Mucosa of stomach (tissue), 1 donor: Measurements from ENCODE around the gene EBP.
"Not testable (repeated sequence)": the region's sequence is repeated elsewhere in the genome, so short reads cannot be mapped to it uniquely, and the experiment has no call there.

Experiments
- H3K27me3 ChIP-seq: one replicate; pipeline ENCODE4 v1.7.0; 2013; ENCODE audit warnings: mild to moderate bottlenecking, low read length; ENCODE audit not compliant: control insufficient read depth, insufficient read depth
- H3K36me3 ChIP-seq: one replicate; pipeline ENCODE4 v1.7.0; 2013; ENCODE audit warnings: low read length; ENCODE audit not compliant: control insufficient read depth, insufficient read depth
- H3K4me1 ChIP-seq: one replicate; pipeline ENCODE4 v1.7.0; 2013; ENCODE audit warnings: mild to moderate bottlenecking, low read length; ENCODE audit not compliant: control insufficient read depth, insufficient read depth
- H3K4me3 ChIP-seq: one replicate; pipeline ENCODE4 v1.7.0; 2013; ENCODE audit warnings: low read length
- H3K9ac ChIP-seq: one replicate; pipeline ENCODE4 v1.7.0; 2013; ENCODE audit warnings: mild to moderate bottlenecking, low read length, moderate library complexity
- H3K9me3 ChIP-seq: one replicate; pipeline ENCODE4 v1.7.0; 2013; ENCODE audit warnings: mild to moderate bottlenecking, low read length, moderate library complexity; ENCODE audit not compliant: control insufficient read depth
- donor health status: Pancreatic carcinoma.

EBP gene

DNA sequence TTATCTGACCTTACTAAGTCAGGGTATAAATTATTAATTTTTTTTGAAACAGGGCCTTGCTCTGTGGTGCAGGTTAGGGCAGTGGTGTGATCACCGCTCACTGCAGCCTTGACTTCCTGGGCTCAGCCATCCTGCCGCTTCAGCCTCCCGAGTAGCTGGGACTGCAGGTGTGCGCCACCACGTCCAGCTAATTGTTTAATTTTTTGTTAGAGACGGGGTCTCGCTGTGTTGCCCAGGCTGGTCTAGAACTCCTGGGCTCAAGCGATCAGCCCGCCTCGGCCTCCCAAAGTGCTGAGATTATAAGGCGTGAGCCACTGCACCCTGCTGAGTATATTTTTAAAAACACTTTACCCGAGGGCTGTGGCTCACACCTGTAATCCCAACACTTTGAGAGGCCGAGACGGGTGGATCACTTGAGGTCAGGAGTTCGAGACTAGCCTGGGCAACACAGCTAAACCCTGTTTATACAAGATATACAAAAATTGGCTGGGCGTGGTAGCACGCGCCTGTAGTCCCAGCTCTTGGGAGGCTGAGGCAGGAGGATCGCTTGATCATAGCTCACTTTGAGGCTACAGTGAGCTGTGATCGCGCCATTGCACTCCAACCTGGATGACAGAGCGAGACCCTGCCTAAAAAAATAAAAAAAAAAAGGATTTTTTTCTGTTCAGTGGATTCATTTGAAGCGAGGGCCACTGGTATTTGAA lies 17.2 kb downstream of the EBP start:
- Histone ChIP-seq H3K36me3 (no peaks in the 10 kb centered on the region), H3K9ac (no peak overlapping the region), H3K4me3 (no peak overlapping the region), H3K27me3 (no peaks in the 10 kb centered on the region), H3K9me3 (no peaks in the 10 kb centered on the region), H3K4me1 (no peaks in the 10 kb centered on the region)

DNA sequence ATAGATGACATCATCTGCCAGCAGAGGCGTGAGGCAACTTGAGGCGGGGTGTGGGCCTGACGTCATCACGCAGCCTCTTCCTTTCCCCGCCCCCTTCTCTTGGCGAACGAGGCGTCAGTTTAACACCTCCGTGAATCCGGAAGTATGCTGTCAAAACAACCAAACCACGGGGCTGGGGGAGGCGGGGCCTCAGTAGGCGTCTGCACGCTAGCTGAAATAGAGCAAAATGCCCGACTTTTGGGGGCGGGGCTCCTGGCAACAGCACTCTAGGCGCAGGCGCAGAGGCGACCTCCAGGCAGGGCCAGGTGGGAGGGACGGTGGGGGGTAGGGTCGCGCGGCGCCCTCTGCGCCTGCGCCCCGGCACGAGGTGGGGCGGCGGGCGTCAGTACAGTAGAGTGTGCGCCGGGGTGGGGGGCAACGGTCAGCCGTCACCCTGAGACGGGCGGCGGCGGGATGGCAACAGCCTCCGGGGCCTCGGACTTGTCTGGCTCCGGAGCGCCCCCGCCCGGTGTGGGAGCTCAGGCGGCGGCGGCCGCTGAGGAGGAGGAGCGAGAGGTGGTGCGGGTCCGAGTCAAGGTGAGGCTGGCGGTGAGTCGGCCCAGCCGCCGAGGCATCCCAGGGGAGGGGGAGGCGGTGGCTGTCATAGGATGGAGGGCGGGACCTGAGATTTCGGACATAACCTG lies 17.9 kb downstream of the EBP start, which contains the start of gene TBC1D25:
Gene TBC1D25, plus strand, starts transcription at position 370 of the 683 bp plus-strand sequence. Its CDS starts 84 bp downstream, at position 454.
- peak within 1 kb of the TSS; percentile 36 for H3K4me3 ChIP-seq
- no peaks in the 10 kb centered on the region for H3K4me1 ChIP-seq
- peak within 1 kb of the TSS; percentile 80 for H3K9ac ChIP-seq
- no peaks in the 10 kb centered on the region for H3K9me3 ChIP-seq
- H3K36me3 ChIP-seq: no peaks in the 10 kb centered on the region
- H3K27me3 ChIP-seq: no peaks in the 10 kb centered on the region

DNA sequence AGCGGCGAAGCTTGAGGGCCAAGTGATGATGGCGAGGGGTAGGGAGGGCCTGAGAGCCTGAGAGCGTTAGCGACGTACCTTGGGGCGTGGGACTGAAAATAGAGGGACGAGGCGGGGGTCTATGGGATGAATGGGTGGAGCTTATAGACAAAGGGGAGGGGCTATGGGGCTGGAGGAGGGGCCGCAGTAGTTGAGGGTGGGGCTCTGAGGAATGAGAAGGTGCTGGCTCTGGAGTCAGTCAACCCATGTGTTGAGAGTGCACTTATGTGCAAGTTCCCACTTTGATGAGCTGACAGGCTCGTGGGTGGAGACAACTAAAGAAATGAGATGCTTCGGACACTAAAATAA lies 18.4 kb downstream of the EBP start:
- Histone ChIP-seq H3K36me3 (no peaks in the 10 kb centered on the region), H3K27me3 (no peaks in the 10 kb centered on the region), H3K9me3 (no peaks in the 10 kb centered on the region), H3K4me1 (no peaks in the 10 kb centered on the region), H3K9ac (peak overlapping the region; percentile 80), H3K4me3 (peak overlapping the region; percentile 36)

DNA sequence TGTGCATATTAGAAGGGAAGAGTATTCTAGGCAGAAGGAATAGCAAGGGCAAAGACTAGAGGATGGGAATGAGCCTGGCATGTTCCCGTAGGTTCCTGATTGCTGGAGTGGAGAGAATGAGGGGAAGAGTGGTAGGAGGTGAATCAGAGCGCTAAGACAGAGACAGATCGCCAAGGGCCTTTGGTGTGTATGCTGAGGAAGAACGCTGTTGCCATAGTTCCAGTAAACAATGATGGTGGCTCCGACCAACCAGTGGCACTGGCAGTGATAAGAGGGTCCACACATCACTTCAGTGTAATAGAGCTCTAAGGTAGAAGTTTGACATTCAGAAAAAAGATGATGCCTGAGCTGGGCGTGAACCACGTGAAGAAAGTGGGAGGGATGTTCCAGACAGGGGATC lies 18.9 kb downstream of the EBP start:
- H3K9ac ChIP-seq: peak overlapping the region; percentile 80

DNA sequence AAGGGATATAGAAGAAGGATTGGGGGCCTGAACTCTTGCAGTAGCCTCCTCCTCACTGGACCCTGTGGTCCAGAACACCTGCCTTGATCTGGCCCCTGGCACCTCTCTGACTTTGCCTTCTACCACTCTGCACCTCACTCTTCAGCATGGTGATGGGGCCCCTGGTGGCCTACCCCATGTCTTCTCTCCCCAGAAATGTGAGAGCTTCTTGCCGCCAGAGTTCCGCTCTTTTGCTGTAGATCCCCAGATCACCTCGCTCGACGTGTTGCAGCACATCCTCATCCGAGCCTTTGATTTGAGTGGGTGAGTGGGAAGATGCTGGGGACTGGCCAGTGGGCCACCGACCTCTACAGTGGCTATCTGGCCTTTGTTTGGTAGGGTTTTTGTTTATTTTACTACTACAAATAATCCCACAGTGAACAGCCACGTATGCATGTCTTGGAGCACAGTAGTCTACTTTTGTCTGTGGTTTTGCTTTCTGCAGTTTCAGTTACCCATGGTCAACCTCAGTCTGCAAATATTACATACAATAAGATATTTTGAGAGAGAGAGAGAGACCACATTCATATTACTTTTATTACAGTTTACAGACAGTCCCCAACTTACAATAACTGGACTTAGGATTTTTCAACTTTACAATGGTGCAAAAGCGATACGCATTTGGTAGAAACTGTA lies 19.7 kb downstream of the EBP start:
- Histone ChIP-seq H3K9me3 (no peaks in the 10 kb centered on the region), H3K4me1 (no peaks in the 10 kb centered on the region), H3K36me3 (no peaks in the 10 kb centered on the region), H3K9ac (no peak overlapping the region), H3K4me3 (no peak overlapping the region), H3K27me3 (no peaks in the 10 kb centered on the region)

More for the DNA sequence above, 18.9 kb downstream of the EBP start:
- Histone ChIP-seq H3K4me3 (peak overlapping the region; percentile 8), H3K27me3 (no peaks in the 10 kb centered on the region), H3K9me3 (no peaks in the 10 kb centered on the region), H3K36me3 (no peaks in the 10 kb centered on the region), H3K4me1 (no peaks in the 10 kb centered on the region)

DNA sequence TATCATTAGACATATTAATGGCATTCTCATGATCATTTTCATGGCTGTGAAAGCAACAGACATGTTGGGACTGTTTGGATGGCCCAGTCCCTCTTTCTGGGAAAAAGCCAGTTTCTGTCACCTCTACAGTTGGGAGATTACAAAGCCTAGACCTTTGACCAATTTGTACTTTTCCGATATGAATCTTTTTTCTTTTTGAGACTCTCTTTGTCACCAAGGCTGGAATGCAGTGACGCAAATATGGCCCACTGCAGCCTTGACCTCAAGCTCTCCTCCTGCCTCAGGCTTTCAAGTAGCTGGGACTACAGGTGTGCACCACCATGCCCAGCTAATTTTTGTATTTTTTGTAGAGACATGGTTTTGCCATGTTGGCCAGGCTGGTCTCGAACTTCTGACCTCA lies 27.3 kb downstream of the EBP start:
- H3K9me3 ChIP-seq: no peaks in the 10 kb centered on the region
- no peaks in the 10 kb centered on the region for H3K4me1 ChIP-seq
- no peak overlapping the region for H3K9ac ChIP-seq
- H3K36me3 ChIP-seq: no peaks in the 10 kb centered on the region
- no peaks in the 10 kb centered on the region for H3K27me3 ChIP-seq
- no peak overlapping the region for H3K4me3 ChIP-seq

DNA sequence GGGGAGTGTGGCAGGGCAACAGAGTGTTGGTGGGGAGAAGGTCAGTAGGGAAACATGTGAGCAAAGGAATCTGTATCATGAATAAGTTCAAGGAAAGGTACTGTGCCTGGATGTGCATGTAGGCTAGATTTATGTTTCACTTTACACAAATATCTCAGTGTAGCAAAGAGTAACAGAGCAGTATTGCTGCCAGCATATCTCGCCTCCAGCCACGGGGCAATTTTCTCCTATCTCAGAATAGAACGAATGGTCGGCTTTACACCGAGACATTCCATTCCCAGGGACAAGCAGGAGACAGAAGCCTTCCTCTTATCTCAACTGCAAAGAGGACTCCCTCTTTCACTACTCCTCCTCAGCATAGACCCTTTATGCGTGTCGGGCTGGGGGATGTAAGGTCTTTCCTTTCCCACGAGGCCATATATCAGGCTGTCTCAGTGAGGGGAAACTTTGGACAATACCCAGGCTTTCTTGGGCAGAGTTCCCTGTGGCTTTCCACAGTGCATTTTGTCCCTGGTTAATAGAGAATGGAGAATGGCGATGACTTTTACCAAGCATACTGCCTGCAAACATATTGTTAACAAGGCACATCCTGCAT lies 34.2 kb downstream of the EBP start:
- H3K36me3 ChIP-seq, H3K9ac ChIP-seq, H3K4me1 ChIP-seq, H3K9me3 ChIP-seq, H3K4me3 ChIP-seq, H3K27me3 ChIP-seq: not testable (repeated sequence)

DNA sequence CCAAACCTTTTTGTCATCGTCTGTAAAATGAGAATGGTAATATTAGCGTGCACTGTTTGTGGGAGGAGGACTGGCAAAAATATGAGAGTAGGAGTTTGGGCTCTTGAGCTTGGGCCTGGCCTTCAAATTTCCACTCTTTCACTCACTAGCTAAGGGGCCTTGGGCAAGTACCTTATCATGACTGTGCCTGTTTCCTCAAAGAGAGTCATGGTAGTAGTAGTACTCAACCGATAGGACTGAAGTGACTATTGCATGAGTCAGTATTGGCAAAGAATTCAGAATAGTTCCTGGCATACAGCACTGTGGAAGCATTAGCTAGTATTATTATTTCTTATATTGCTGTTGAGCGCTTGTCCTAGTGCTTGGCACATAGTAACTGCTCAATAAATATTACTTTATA lies 36.7 kb downstream of the EBP start:
- Histone ChIP-seq H3K9me3 (no peaks in the 10 kb centered on the region), H3K36me3 (no peaks in the 10 kb centered on the region), H3K9ac (no peak overlapping the region), H3K27me3 (no peaks in the 10 kb centered on the region), H3K4me1 (no peaks in the 10 kb centered on the region), H3K4me3 (no peak overlapping the region)

DNA sequence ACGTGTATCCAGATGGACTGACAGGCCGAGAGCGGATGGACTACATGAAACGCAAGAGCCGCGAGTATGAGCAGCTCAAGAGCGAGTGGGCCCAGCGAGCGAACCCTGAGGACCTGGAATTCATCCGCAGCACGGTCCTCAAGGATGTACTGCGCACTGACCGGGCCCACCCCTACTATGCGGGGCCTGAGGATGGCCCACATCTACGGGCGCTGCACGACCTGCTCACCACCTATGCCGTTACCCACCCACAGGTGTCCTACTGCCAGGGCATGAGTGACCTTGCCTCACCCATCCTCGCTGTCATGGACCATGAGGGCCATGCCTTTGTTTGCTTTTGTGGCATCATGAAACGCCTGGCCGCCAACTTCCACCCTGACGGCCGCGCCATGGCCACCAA lies 38.0 kb downstream of the EBP start:
- no peaks in the 10 kb centered on the region for H3K9me3 ChIP-seq
- no peaks in the 10 kb centered on the region for H3K4me1 ChIP-seq
- H3K27me3 ChIP-seq: no peaks in the 10 kb centered on the region
- H3K4me3 ChIP-seq: no peak overlapping the region
- H3K9ac ChIP-seq: no peak overlapping the region
- H3K36me3 ChIP-seq: no peaks in the 10 kb centered on the region

DNA sequence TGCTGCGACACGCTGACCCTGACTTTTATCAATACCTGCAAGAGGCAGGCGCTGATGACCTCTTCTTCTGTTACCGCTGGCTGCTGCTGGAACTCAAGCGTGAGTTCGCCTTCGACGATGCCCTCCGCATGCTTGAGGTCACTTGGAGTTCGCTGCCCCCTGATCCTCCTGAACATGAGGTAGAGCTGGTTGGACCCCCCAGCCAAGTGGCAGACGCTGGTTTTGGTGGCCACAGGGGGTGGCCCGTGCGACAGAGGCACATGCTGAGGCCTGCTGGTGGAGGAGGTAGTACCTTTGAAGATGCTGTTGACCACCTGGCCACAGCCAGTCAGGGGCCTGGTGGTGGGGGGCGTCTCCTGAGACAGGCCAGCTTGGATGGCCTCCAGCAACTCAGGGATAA lies 38.4 kb downstream of the EBP start:
- no peaks in the 10 kb centered on the region for H3K4me1 ChIP-seq

DNA sequence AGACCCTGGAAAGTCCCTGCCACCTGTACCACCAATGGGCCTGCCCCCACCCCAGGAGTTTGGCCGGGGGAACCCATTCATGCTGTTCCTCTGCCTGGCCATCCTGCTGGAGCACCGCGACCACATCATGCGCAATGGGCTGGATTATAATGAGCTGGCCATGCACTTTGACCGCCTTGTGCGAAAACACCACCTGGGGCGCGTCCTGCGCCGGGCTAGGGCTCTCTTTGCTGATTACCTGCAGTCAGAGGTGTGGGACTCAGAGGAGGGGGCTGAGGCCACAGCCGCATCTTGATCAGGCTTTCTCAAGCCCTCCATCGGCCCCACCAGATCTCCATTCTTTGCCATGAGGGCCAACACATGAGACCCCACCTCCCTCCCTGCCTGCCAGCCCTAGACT lies 39.1 kb downstream of the EBP start:
- Histone ChIP-seq H3K36me3 (no peaks in the 10 kb centered on the region), H3K4me1 (no peaks in the 10 kb centered on the region), H3K9ac (no peak overlapping the region), H3K9me3 (no peaks in the 10 kb centered on the region), H3K4me3 (no peak overlapping the region), H3K27me3 (no peaks in the 10 kb centered on the region)

More for the DNA sequence above, 38.4 kb downstream of the EBP start:
- no peaks in the 10 kb centered on the region for H3K27me3 ChIP-seq
- no peaks in the 10 kb centered on the region for H3K9me3 ChIP-seq
- H3K4me3 ChIP-seq: no peak overlapping the region
- no peaks in the 10 kb centered on the region for H3K36me3 ChIP-seq
- H3K9ac ChIP-seq: no peak overlapping the region

DNA sequence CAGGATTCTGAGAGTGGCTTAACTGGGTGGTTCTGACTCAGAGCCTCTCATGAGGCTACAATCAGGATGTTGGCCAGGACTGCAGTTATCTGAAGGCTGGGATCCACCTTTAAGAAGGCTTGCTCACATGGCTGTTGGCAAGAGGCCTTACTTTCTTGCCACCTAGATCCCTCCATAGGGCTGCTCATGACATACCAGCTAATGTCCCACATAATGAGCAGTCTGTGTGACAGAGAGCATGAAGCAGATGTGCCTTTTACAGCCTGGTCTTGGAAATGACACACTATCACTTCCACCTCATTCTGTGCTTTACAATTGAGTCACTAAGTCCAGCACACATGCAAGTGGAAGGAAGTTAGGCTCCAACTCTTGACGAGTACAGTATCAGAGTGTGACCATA lies 48.4 kb downstream of the EBP start:
- Histone ChIP-seq H3K9ac (no peak overlapping the region), H3K36me3 (no peaks in the 10 kb centered on the region), H3K4me1 (peaks cover 3% of the 10 kb centered on the region), H3K4me3 (no peak overlapping the region), H3K27me3 (no peaks in the 10 kb centered on the region), H3K9me3 (no peaks in the 10 kb centered on the region)
